Left cardiac atrium (tissue), 4 donors: ENCODE data around the gene APOL4. TPM values are rescaled to one million over a fixed set of nuclear protein-coding genes. Genes with fewer than 3 reads are reported as not detected.
A peak's percentile ranks its signal among the peaks of the same experiment; 100 is the strongest.
"Not testable (repeated sequence)": the region's sequence is repeated elsewhere in the genome, so short reads cannot be mapped to it uniquely, and the experiment has no call there.

Experiments
- ATAC-seq, 2 donors: fragments of 200-7000 bp; cut with Tn5 transposase; one replicate each; pipeline ENCODE4 v1.9.1; 2020; ENCODE audit warnings: mild to moderate bottlenecking in 2 of 2, moderate library complexity in 2 of 2
- DNase-seq: peaks from one replicate; pipeline ENCODE4 v3.0.0-alpha.2; 2020
- intact Hi-C, 2 donors: fragments of 100-400 bp; cut with DNase I; formaldehyde crosslinking; loops; one replicate each; pipeline versions ENCODE4 v1.14.1 to v1.15.1; 2022 to 2023
- total RNA-seq, 2 donors: library from RNA; stranded (reverse); fragmentation: NEBNext Ultra II Directional; extraction: Animal tissue kit (Norgen Biotek cat#: 25700); gene quantifications; one replicate each; pipeline ENCODE4 v1.2.1, GENCODE V29; 2021
- donor health status: DM: no; HTN: yes; CAD: no.
- donor health status: DM: no; HTN: yes; CAD: no; lungs with severe emphysema.
- donor health status: DM: yes; HTN: yes; CAD: no.
- donor health status: Dilated cardiomyopathy.

Gene APOL4
- total RNA-seq, 2 donors from 2014 or later, result 10.8 to 11.4 TPM

GRCh38 chr22:36171941-36172340, 29.7 kb downstream of the APOL4 start:
- ATAC-seq (no peak), DNase-seq (no peak)
- intact Hi-C loops, result no loop called here

GRCh38 chr22:36166518-36167220, 34.9 kb downstream of the APOL4 start:
- DNase-seq (no peak), ATAC-seq (no peak)
- intact Hi-C loops, result no loop called here

- no peak for ATAC-seq
- intact Hi-C loops, result no loop called here
- no peak for DNase-seq
Observed at GRCh38 chr22:36166086-36166485, 35.5 kb downstream of the APOL4 start.

- no peak for DNase-seq
- intact Hi-C loops, result no loop called here
Observed at GRCh38 chr22:36165141-36165540, 36.5 kb downstream of the APOL4 start.

GRCh38 chr22:36164621-36165020, 37.0 kb downstream of the APOL4 start:
- intact Hi-C loops, result no loop called here
- DNase-seq (no peak), ATAC-seq (no peak)

More at GRCh38 chr22:36165141-36165540, 36.5 kb downstream of the APOL4 start:
- ATAC-seq, result no peak

GRCh38 chr22:36163497-36163896, 38.1 kb downstream of the APOL4 start:
- intact Hi-C loops, result no loop called here
- ATAC-seq, result no peak
- DNase-seq, result no peak

- intact Hi-C loops, result no loop called here
- DNase-seq, result no peak
- ATAC-seq, result no peak
Observed at GRCh38 chr22:36162127-36163034, 39.2 kb downstream of the APOL4 start.

GRCh38 chr22:36161793-36162126, 39.8 kb downstream of the APOL4 start:
- DNase-seq, intact Hi-C loops, ATAC-seq: not testable (repeated sequence)

- ATAC-seq (peak; percentile 46 to 73), DNase-seq (peak; percentile 88)
- intact Hi-C loops, result no loop called here
Observed at GRCh38 chr22:36160499-36160942, 41.1 kb downstream of the APOL4 start, which contains the start of gene APOL3. APOL3 (minus strand) TSS chr22:36160755; CDS start chr22:36149055, 11,700 bp downstream.

- ATAC-seq, result peak; percentile 82 to 85
- intact Hi-C loops, result no loop called here
- peak; percentile 94 for DNase-seq
Observed at GRCh38 chr22:36156515-36157419, 44.8 kb downstream of the APOL4 start.

GRCh38 chr22:36156119-36156514, 45.5 kb downstream of the APOL4 start:
- ATAC-seq, result no peak
- no peak for DNase-seq
- intact Hi-C loops, result no loop called here

- intact Hi-C loops, result no loop called here
- peak; percentile 74 to 84 for ATAC-seq
- DNase-seq, result peak; percentile 75
Observed at GRCh38 chr22:36155702-36156101, 45.9 kb downstream of the APOL4 start.

- intact Hi-C loops, result no loop called here
- ATAC-seq (no peak), DNase-seq (no peak)
Observed at GRCh38 chr22:36154423-36154945, 47.1 kb downstream of the APOL4 start.

GRCh38 chr22:36153501-36154422, 47.8 kb downstream of the APOL4 start:
- intact Hi-C loops, result no loop called here
- ATAC-seq, result no peak
- DNase-seq, result no peak

- ATAC-seq, DNase-seq, intact Hi-C loops: not testable (repeated sequence)
Observed at GRCh38 chr22:36152821-36153220, 48.8 kb downstream of the APOL4 start.

- ATAC-seq, result no peak
- intact Hi-C loops, result no loop called here
- no peak for DNase-seq
Observed at GRCh38 chr22:36152088-36152487, 49.5 kb downstream of the APOL4 start.

- ATAC-seq (no peak), DNase-seq (no peak)
- intact Hi-C loops, result no loop called here
Observed at GRCh38 chr22:36151006-36151595, 50.5 kb downstream of the APOL4 start.
